Activated CD4-positive, CD25-positive, alpha-beta regulatory T cell (primary cell): Measurements from ENCODE around the gene ERP44.
"Not testable (repeated sequence)": the region's sequence is repeated elsewhere in the genome, so short reads cannot be mapped to it uniquely, and the experiment has no call there.

Experiments
- DNase-seq, 4 experiments: peaks; one replicate each; lab custom pipeline; 2025; lab: John Stamatoyannopoulos, UW

The ERP44 gene

DNA sequence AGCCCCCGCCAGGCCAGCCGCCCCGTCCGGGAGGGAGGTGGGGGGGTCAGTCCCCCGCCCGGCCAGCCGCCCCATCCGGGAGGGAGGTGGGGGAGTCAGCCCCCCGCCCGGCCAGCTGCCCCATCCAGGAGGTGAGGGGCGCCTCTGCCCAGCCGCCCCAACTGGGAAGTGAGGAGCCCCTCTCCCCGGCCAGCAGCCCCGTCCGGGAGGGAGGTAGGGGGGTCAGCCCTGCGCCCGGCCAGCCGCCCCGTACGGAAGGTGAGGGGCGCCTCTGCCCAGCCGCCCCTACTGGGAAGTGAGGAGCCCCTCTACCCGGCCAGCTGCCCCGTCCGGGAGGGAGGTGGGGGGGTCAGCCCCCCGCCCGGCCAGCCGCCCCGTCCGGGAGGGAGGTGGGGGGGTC lies 30.8 kb downstream of the ERP44 start:
- DNase-seq = not testable (repeated sequence)

DNA sequence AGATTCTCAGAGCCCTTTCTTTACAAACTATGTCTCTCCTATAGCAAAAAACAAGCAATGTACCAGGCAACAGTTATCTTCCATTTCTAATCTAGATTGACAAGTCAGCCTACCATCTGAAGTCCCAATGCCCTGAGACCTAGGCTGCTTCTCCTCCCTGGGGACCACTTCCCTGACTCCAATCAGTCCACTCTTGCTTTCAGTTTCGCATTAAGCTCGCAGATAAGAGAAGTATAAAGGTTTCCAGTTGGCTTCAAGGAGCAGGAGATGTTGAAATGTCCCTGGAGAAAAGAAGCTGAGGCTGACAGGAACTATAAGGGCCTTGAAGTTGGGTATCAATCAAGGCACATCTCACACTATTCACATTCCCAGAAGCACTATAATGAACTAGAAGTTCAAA lies 32.3 kb downstream of the ERP44 start:
- DNase-seq = no peak

DNA sequence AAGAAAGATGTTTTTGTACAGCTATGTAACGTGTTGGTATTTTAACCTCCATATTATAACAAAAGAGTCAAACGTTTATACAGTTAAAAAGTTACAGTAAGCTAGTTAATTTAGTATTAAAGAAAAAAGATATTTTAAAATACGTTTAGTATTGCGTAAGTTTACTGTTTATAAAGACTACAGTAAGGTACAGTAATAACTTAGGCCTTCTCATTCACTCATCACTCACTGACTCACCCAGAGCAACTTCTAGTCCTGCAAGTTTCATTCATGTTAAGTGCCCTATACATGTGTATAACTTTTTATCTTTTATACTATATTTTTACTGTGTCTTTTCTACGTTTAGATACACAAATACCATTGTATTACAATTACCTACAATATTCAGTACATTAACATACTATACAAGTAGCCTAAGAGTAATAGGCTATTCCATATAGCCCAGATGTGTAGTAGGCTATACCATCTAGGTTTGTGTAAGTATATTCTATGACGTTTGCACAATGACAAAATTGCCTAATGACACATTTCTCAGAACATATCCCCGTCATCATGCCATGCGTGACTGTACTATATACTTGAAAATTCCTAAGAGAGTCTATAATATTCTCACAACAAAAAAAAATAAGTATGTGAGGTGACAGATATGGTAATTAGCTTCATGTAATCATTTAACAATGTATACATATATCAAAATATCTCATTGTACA lies 33.8 kb downstream of the ERP44 start:
- DNase-seq = no peak

DNA sequence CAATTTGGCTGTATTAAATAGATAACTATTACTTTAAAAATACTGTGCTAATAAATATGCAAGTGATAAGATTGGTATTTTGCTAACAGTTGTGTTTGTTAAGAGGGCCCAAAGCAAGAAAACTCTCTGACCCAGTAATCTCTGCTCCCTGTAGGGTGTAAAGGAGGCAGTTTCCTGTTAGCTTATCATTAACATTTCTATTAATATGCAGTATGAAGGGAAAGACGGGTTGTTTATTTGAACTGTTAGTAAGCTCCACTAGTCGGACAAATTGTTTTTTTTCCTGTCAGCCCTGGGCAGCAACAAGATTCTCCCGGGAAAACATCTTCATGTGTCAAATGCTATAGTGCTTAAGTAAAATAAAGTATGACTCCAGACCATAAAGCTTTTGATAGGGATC lies 35.6 kb downstream of the ERP44 start:
- no peak for DNase-seq

DNA sequence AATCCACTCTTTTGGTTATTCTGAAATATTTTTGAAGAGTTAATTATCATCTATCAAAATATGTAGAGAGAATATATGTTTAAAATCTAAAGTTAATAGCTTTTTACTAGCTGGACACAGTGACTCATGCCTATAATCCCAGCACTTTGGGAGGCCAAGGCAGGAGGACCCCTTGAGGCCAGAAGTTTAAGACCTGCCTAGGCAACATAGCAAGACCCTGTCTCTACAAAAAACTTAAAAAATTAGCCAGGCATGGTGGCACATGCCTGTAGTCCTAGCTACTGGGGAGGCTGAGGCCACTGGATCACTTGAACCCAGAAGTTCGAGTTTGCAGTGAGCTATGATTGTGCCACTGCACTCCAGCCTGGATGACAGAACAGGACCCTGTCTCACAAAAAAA lies 36.1 kb downstream of the ERP44 start:
- not testable (repeated sequence) for DNase-seq

DNA sequence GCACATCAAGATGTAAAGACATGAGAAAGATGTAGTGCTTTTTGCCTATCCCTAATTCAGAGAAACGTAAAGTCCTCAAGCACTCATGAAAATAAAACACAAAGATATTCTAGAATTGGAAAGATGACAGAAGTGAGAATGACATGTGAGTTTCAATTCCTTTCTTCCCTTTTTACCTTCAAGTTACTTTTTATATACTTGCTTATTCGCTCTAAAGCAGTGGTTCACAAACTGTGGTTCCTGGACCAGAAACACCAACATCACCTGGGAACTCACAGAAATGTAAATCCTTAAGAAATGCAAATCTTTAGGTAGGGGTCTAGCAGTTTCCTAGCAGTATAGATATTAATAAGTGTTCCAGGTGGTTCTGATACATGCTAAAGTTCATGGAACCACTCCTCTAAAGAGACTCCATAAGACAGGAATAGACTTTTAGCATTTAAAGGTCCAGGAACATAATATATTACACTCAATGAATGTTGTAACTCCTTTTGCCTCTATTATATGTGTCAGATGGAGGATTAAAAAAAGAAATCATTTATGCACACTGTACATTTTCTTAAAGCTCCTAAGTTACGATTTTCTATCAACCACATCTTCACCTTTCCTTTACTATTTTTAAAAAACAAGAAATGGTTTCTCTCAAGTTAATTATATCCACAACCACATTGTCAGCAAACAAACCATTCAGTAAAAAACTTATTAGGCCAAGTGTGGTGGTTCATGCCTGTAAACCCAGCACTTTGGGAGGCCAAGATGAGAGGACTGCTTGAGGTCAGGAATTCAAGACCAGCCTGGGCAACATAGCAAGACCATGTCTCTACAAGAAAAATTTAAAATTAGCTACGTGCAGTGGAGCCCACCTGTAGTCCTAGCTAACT lies 39.9 kb downstream of the ERP44 start:
- no peak for DNase-seq

DNA sequence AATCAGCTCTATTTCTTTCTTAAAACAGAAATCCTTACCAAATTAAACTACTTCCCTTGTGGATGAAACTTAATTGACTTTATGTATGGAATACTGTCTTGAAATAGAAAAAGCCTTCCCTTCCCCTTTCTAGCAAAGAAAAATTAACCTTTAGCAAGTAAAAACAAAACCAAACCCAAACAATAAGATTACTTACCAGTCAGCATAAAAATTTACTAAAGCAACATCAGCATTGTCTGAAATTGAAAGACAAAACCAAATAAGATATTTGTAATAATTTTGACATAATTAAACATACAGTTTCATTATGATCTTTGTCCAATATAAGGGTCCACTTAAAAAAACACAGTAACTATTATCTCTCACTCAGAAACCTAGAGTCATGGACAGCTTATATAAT lies 41.2 kb downstream of the ERP44 start:
- DNase-seq = no peak

DNA sequence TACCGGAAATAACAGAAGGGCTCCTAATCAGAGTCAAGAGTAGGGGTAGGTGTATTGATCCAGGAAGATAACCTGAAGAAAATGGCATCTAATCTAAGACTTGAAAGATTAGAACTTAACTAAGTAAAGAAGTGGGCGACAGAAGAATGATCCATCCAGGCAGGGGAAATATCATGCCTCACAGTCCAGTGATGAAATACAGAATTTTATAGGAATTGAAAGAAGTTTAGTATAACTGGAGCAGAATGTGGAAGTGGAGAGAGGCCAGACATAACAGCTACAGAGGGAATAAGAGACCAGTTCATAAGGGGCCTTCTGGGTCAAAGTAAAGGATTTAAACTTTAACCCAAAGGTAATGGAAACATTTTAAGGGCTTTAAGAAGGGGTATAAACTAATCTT lies 42.2 kb downstream of the ERP44 start:
- no peak for DNase-seq

DNA sequence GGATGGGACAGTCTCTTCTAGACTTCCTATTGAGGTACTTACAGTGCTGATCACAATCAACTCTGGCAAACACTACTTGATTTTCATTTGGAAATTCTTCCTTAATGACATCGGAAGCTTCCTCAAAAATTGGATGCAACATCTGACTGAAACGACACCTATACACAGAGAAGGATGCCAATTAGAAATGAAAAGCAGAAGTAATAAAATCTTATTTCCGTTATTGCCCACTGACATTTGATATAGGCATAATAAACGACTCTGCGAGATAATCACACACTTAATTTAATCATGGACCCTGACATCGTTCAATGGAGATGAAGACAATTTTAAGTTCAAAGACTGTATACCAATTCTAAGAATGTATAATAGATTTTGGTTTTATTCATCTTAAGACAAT lies 46.4 kb downstream of the ERP44 start:
- DNase-seq = no peak

DNA sequence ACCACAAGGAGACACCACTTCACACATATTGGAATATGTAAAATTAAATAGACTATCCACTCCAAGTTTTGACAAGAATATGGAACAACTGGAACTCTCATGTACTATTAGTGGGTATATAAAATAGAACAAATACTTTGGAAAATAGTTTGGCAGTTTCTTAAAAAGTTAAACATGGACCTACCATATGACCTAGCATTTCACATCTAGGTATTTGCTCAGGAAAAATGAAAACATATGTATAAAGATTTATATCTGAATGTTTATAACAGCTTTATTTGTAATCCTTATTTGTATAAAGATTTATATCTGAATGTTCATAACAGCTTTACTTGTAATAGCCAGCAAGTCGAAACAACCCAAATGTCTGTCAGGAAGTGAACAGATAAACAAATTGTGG lies 49.2 kb downstream of the ERP44 start:
- no peak for DNase-seq

DNA sequence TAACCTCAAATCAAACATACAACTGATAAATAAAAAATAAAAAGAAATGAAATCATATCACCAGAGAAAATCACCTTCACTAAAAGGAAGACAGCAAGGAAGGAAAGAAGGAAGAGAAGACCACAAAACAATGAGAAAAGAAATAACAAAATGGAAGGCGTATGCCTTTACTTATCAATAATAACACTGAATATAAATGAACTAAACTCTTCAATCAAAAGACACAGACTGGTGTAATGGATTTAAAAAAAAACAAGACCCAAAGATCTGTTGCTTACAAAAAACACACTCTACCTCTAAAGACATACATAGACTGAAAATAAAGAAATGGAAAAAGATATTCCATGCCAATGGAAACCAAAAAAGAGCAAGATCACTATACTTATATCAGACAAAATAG lies 60.3 kb downstream of the ERP44 start:
- no peak for DNase-seq

DNA sequence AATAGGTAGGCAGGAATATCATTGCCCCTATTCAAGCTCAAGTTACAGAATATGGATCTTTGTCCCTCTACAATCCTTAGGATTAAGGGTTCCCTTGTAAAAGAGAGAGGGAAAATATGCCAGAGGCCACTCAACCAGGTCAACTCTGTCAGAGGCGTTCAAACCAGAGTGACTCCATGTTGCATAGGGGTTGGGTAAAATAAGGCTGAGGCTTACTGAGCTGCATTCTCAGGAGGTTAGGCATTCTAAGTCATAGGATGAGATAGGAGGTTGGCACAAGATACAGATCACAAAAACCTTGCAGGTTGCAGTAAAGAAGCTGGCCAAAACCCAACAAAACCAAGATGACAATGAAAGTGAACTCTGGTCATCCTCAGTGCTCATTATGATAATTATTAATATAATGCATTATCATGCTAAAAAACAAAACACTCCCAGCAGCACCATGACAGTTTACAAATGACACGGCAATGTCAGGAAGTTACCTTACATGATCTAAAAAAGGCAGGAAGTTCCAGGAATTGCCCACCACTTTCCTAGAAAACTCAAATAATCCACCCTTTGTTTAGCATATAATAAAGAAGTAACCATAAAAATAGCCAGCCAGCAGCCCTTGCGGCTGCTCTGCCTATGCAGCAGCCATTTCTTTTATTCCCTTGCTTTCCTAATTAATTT lies 64.8 kb downstream of the ERP44 start:
- no peak for DNase-seq

DNA sequence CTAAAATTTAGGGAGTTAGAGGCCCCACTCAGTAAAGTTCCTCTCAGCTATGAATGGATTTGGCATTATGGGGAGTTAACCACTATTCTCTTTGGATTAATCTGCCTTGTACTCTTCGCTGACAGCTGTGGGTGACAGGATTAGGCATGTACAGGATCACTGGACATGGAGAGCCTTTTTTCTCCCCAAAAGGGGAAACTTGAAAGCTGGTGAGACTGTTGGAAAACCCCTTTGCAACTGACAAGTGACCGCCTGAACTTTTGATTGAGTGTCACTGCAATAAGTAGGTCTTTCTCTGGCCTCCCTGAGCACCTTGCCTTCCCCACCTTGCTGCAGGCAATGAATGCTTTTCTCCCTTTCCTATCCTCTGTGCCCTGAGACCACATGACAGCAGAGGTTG lies 68.3 kb downstream of the ERP44 start:
- DNase-seq = no peak

DNA sequence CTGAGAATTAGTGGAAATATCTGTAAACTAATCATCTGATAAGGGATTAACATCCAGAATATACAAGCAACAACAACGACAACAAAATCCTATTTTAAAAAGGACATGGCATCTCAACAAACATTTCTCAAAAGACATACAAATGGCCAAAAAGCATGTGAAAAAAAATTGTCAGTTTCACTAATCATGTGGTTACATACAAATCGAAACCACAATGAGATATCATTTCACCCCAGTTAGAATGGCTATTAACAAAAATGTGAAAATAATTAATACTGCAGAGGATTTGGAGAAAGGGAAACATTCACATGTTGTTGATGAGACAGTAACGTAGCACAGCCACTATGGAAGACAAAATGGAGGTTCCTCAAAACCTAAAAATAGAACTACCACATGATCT lies 69.5 kb downstream of the ERP44 start:
- no peak for DNase-seq

DNA sequence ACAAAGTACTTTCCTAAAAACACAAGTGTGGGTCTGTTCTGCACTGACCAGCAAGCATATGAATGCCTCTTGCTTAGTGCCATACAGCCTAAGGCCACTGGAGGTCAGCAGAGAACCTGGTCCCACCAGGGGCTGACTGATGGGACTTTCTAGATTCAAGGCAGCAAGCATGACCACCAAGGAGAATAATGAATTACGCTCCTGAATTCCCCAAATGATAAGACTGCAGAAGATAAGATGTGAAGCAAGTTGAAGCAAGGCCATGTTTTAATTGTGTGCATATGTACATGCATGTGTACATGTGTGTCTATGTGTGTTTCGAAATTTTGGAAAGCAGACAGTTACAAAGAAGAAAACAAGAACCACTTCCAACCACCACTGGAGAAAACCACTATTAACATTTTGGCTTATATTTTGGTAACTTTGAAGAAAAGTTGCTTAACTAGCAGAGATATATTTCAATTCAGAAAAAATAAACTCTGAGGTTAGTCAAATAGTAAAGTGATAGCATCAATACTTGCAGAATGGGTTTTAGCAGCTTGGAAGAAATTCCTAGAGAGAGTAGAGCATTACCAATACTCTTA lies 70.5 kb downstream of the ERP44 start:
- peak; percentile 23 to 51 (median 32) for DNase-seq

DNA sequence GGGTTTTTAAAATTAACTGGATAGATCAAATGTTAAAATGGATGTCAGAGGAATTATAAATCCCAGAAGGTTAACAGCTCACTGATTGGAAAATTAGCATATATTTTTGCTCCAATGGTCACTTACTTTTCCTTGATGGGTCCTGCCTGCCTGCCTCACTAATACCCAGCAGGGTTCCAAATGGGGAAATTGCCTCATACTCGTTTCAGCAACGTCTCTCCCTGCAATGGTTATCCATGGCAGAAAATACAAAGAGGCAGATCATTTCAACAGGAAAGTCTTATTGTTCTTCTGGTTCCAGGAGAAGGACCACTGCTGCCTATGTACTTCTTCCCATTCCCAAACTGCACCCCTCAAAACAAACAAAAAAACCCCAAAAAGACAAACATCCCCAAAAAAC lies 71.3 kb downstream of the ERP44 start:
- no peak for DNase-seq

DNA sequence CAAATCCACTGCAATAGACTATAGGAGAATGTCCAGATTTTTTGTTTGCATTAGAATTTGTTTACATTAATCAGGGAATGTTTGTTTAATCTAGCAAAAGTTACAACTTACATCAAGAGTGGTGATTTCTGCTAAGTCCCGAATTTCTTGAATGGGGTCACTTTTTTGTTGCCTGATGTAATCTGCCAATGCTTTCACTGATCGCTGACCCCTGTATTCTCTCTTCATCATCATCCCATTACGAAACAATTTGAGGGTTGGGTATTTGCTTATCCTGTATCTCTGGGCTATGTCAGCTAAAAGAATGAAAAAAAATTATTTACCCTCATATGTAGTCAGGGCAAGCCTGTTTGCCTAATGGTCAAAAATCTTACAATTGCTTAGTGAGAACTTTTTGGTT lies 76.9 kb downstream of the ERP44 start:
- no peak for DNase-seq

DNA sequence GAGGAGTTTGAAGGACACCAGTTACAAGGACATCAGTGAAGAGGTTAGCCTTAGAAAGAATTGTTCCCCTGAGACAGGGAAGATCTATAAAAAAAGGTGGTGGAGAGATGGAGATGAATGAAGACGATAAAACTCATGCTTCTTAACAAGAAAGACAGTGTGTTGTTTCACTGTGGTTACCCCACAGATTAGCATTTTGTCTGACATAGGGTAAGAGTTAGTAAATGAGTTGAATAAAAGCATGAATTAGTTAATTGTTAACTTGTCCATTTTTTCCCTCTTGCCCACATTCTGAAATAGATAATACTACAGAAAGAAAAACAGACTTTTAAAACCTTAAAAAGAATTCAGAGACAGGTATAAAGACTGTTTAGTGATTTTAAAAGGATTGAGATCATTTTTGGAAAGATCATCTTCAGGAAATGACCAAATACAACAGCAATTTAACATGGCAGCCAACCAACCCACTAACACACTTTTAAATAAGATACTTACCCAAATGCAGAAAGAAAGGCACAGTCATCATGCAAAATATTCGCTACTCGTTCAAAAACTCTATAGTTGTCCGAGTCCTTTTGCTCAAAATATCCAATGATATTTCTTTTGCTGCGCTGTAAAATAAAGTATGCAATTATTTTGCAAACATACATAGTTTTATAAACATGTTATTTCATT lies 78.5 kb downstream of the ERP44 start:
- no peak for DNase-seq

DNA sequence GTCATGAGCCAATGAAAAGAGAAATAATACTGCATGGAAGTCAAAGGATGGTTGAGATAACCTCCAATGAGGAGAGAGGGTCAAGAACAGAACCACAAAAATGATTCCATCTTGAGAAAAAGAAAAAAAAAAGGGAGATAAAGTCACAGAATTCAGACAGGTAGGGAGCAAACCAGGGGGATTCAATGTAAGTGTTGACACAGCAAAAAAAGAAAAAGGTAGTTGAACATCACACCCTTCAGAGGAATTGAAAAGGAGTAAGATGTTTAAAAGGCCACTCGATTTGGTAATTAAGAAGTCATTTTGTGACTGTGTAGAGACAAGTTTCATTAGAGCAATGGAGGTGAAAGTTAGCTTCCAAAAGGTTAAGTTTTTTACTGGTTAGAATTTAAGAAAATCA lies 79.3 kb downstream of the ERP44 start:
- DNase-seq = no peak

DNA sequence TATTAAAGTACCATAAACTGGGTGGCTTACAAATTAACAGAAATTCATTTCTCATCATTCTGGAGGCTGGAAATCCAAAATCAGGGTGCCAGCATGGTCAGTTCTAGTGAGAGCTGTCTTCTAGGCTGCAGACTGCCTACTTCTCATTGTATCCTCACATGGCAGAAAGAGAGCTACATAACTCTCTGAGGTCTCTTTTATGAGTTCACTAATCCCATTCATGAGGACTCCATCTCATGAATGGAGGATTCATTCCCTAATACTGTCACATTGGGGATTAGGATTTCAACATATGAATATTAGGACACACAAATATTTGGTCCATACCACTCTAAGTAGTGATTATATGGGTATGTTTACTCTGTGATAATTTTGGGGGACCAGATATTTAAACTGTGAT lies 84.0 kb downstream of the ERP44 start:
- no peak for DNase-seq

DNA sequence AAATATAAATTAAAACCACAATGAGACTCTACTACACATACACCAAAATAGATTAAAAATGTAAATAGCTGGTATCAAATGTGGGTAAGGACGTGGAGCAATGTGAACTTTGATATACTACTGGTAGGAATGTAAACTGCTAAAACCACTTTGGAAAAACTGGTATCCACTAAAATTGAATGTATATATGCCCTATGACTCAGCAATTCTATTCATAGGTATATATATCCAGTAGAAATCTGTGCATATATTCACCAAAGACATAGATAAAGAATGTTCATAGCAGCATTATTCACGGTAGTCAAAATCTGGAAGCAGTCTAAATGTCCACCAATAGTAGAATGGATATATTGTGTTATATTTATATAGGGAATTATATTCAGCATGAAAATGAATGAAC lies 85.2 kb downstream of the ERP44 start:
- DNase-seq = no peak

DNA sequence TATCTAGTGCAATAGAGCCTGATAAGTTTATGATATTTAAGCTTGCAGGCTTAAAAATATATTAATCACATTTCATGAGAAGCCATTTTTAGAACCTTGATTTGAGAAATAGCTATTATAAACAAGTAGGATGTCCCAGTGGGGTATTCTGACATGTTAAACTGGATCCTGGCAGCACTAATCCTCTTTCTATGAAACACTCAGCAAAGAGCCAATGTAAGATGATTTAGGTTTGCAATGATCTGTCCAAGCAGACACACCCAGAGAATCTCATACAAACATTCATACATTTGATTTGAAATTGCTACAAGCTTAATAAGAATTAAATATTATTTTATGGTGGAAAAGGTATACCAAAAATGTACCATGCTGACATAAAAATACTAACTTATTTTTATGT lies 86.5 kb downstream of the ERP44 start:
- no peak for DNase-seq
